ENCODE measurements around the gene CNTRL. TPM values are rescaled to one million over a fixed set of nuclear protein-coding genes. Genes with fewer than 3 reads are reported as not detected.
A peak's percentile ranks its signal among the peaks of the same experiment; 100 is the strongest.

Gene CNTRL
- total and polyA plus RNA-seq, 2 of the 8 experiments (the other 6 are each of a cell fraction or from before 2014, with no cell fraction given): 5.1 to 13.9 TPM

DNA sequence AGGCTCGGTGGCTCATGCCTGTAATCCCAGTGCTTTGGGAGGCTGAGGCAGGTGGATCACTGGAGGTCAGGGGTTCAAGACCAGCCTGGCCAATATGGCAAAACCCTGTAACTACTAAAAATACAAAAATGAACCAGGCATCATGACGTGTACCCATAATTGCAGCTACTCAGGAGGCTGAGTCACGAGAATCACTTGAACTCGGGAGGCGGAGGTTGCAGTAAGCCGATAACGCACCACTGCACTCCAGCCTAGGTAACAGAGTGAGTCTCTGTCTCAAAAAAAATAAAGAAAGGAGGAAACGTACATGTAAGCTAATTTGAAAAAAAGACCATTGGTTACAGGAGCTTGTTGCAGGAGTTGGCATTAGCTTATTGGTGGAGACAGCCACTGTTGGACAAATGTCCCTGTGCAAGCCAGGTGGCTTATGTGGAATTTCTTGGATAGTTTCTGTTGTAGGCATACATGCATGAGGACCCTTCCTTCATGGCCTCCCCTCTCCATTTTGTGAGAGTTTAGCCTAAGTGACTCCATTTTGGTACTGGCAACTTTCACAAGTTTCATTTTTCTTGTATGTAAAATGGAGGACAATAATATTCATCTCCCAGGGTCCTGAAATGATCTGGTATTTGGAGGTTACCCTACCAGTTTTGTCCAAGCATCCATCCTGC is 143.7 kb downstream of the CNTRL start:
- 93% methylated on average over 8 of the region's 8 CpGs; no CpG with 5 or more reads in 1 of the 2 experiments for WGBS, 2 experiments (ENCODE audit: extremely low coverage in 1 of 2, insufficient coverage in 1 of 2, insufficient read length in 1 of 2, insufficient replicate concordance in 2 of 2, low coverage in 1 of 2, low lambda C conversion rate in 2 of 2, missing lambda C conversion rate in 1 of 2)
- POLR2A ChIA-PET (ENCODE audit: partially characterized antibody): no interaction called here
- TF ChIP-seq BRCA1 (IDR thresholded peaks at IDR 0.05; ENCODE audit: low read depth, low read length) (no peak), E2F6 (IDR thresholded peaks at IDR 0.05) (no peak)

More for the DNA sequence above, 143.7 kb downstream of the CNTRL start:
- no peaks in the 10 kb centered on the region for H3K79me1 ChIP-seq (ENCODE audit: low read depth, low read length)
- no peak overlapping the region for H4K5ac ChIP-seq (ENCODE audit: insufficient read length, low read depth, low read length)
- no peak overlapping the region; the same call in 1 of the 2 replicates for H2BK12ac ChIP-seq (ENCODE audit: low read depth, low read length)
- no peak overlapping the region for H3K23ac ChIP-seq (ENCODE audit: insufficient read length)
- H3K79me2 ChIP-seq (ENCODE audit: control insufficient read depth in 1 of 2, insufficient read depth in 2 of 2, low read length in 2 of 2): no peaks in the 10 kb centered on the region
- H3K4me3 ChIP-seq (ENCODE audit: extremely low read depth in 1 of 4, insufficient read depth in 2 of 4, low read depth in 3 of 4, low read length in 4 of 4): no peak overlapping the region
- no peak overlapping the region for H2BK15ac ChIP-seq (ENCODE audit: low read length)
- 0 out of 2 replicates have a peak overlapping the region, but pooled peaks have one; percentile 57 for H2BK20ac ChIP-seq (ENCODE audit: low read length)
- no peaks in the 10 kb centered on the region for H3K36me3 ChIP-seq (ENCODE audit: control insufficient read depth in 2 of 4, insufficient read depth in 4 of 4, low read length in 3 of 4)
- H3K23me2 ChIP-seq (ENCODE audit: low read depth, low read length): no peaks in the 10 kb centered on the region
- H3K18ac ChIP-seq (ENCODE audit: extremely low read depth, low read length): no peak overlapping the region
- DNase-seq (ENCODE audit: low read depth in 1 of 2, low spot score in 2 of 2): peak in 1 of 2 experiments; percentile 16
- no peak overlapping the region for H3K27ac ChIP-seq (ENCODE audit: low read depth, low read length)
- no peaks in the 10 kb centered on the region for H3K9me3 ChIP-seq (ENCODE audit: insufficient read depth in 2 of 2, low read depth in 1 of 2, low read length in 1 of 2)
- no peak overlapping the region for H3K9ac ChIP-seq (replicated peaks in 1 of 4; ENCODE audit: extremely low read depth in 1 of 4, low read depth in 3 of 4, low read length in 3 of 4)
- no peak overlapping the region for H2AK5ac ChIP-seq (ENCODE audit: low read depth, low read length)
- no peak for FAIRE-seq
- no peaks in the 10 kb centered on the region for H4K20me1 ChIP-seq (replicated peaks in 1 of 2; ENCODE audit: control insufficient read depth in 1 of 2, insufficient read depth in 2 of 2, low read length in 2 of 2)
- no peak overlapping the region for H2AFZ ChIP-seq (ENCODE audit: low read length)
- H3K4me2 ChIP-seq (ENCODE audit: insufficient read depth in 1 of 2, low read depth in 2 of 2, low read length in 2 of 2): no peak overlapping the region
- H2BK5ac ChIP-seq (ENCODE audit: low read depth, low read length): no peak overlapping the region
- H2BK120ac ChIP-seq (replicated peaks; ENCODE audit: low read depth, low read length): no peak overlapping the region
- no peak overlapping the region for H3K56ac ChIP-seq (replicated peaks; ENCODE audit: insufficient read length, low read depth, low read length)
- no peak overlapping the region for H3K4ac ChIP-seq (replicated peaks; ENCODE audit: insufficient read length, low read depth, low read length)
- no peak overlapping the region for H3K14ac ChIP-seq (ENCODE audit: insufficient read length)
- H4K91ac ChIP-seq (replicated peaks; ENCODE audit: insufficient read length, low read length): no peak overlapping the region
- H3K4me1 ChIP-seq (replicated peaks in 1 of 4; ENCODE audit: control insufficient read depth in 3 of 4, insufficient read depth in 4 of 4, low read length in 3 of 4): peaks cover 13 to 28% (median 19%) of the 10 kb centered on the region in 4 experiments
- no peak overlapping the region for H4K8ac ChIP-seq (ENCODE audit: extremely low read depth, insufficient read depth, low read length)
- CTCF ChIA-PET (ENCODE audit: partially characterized antibody): interaction anchor here (0.6 to 3.0 kb wide), 5 partner anchors 53 to 180 kb away, joined by 3 to 17 read pairs (median 5); no protein-coding TSS in a partner anchor
- H3K27me3 ChIP-seq (replicated peaks in 1 of 4; ENCODE audit: control insufficient read depth in 3 of 4, extremely low read depth in 1 of 4, insufficient read depth in 3 of 4, low read length in 3 of 4): no peaks in the 10 kb centered on the region; a peak in 2 of 7 replicates
